NCI-H1694 (cell line): Measurements from ENCODE around the gene ARHGEF33.

ENCODE experiments used
- DNase-seq: peaks from one replicate; lab custom pipeline; 2025; lab: John Stamatoyannopoulos, UW

The ARHGEF33 gene

GRCh38 chr2:38960609-38961320, 71.1 kb downstream of the ARHGEF33 start:
- no peak for DNase-seq

- no peak for DNase-seq
Measured at GRCh38 chr2:38966006-38966405, 76.3 kb downstream of the ARHGEF33 start.

- DNase-seq: no peak
Measured at GRCh38 chr2:38966678-38967077, 77.0 kb downstream of the ARHGEF33 start.

GRCh38 chr2:38968021-38968420, 78.3 kb downstream of the ARHGEF33 start:
- no peak for DNase-seq

- DNase-seq: no peak
Measured at GRCh38 chr2:38971377-38971776, 81.7 kb downstream of the ARHGEF33 start.

- DNase-seq: no peak
Measured at GRCh38 chr2:38973266-38973665, 83.6 kb downstream of the ARHGEF33 start.

- DNase-seq: no peak
Measured at GRCh38 chr2:38975042-38975441, 85.4 kb downstream of the ARHGEF33 start.

- no peak for DNase-seq
Measured at GRCh38 chr2:38977047-38977446, 87.4 kb downstream of the ARHGEF33 start.

GRCh38 chr2:38978296-38978903, 88.7 kb downstream of the ARHGEF33 start:
- no peak for DNase-seq

- DNase-seq: no peak
Measured at GRCh38 chr2:38978908-38979307, 89.2 kb downstream of the ARHGEF33 start.

- DNase-seq: no peak
Measured at GRCh38 chr2:38981003-38981669, 91.5 kb downstream of the ARHGEF33 start.

GRCh38 chr2:38981670-38982357, 92.1 kb downstream of the ARHGEF33 start:
- no peak for DNase-seq

- no peak for DNase-seq
Measured at GRCh38 chr2:38982498-38982897, 92.8 kb downstream of the ARHGEF33 start.

- DNase-seq: no peak
Measured at GRCh38 chr2:38988716-38989115, 99.0 kb downstream of the ARHGEF33 start.

GRCh38 chr2:38991899-38992298, 102.2 kb downstream of the ARHGEF33 start:
- DNase-seq: no peak

GRCh38 chr2:38997781-38998180, 108.1 kb downstream of the ARHGEF33 start:
- DNase-seq: no peak

- no peak for DNase-seq
Measured at GRCh38 chr2:39000552-39000951, 110.9 kb downstream of the ARHGEF33 start.

GRCh38 chr2:39007875-39008504, 118.3 kb downstream of the ARHGEF33 start:
- no peak for DNase-seq

- no peak for DNase-seq
Measured at GRCh38 chr2:39008665-39009064, 119.0 kb downstream of the ARHGEF33 start.

GRCh38 chr2:39013871-39014270, 124.2 kb downstream of the ARHGEF33 start:
- DNase-seq: no peak

GRCh38 chr2:39015424-39015823, 125.7 kb downstream of the ARHGEF33 start:
- no peak for DNase-seq

- DNase-seq: no peak
Measured at GRCh38 chr2:39017334-39017733, 127.7 kb downstream of the ARHGEF33 start.
